Left ventricle myocardium inferior (tissue), 1 donor: ENCODE measurements around the gene PPP2R3B. TPM values are rescaled to one million over a fixed set of nuclear protein-coding genes. Genes with fewer than 3 reads are reported as not detected.
"Not testable (repeated sequence)": the region's sequence is repeated elsewhere in the genome, so short reads cannot be mapped to it uniquely, and the experiment has no call there.

Experiments
- DNase-seq: peaks from one replicate; pipeline ENCODE4 v3.0.0-alpha.2; 2020
- H3K27ac ChIP-seq: fragments of 200-600 bp; replicated peaks from 2 replicates; pipeline ENCODE4 v1.8.0; 2021
- H3K27me3 ChIP-seq: fragments of 200-600 bp; 2 replicates; pipeline ENCODE4 v1.8.0; 2021; ENCODE audit warnings: low read depth
- H3K36me3 ChIP-seq: fragments of 200-600 bp; 2 replicates; pipeline ENCODE4 v1.8.0; 2021
- H3K4me1 ChIP-seq: fragments of 200-600 bp; 2 replicates; pipeline ENCODE4 v1.8.0; 2021
- H3K4me3 ChIP-seq: fragments of 200-600 bp; 2 replicates; pipeline ENCODE4 v1.8.0; 2021; ENCODE audit warnings: mild to moderate bottlenecking, moderate library complexity
- H3K9me3 ChIP-seq: fragments of 200-600 bp; replicated peaks from 2 replicates; pipeline ENCODE4 v1.8.0; 2021
- intact Hi-C: fragments of 100-400 bp; cut with micrococcal nuclease; formaldehyde crosslinking; loops from one replicate; pipeline ENCODE4 v1.11.0; 2022
- total RNA-seq: library from RNA; stranded (reverse); fragmentation: NEBNext Ultra II Directional; extraction: Animal tissue kit (Norgen Biotek cat#: 25700); gene quantifications from one replicate; pipeline ENCODE4 v1.2.1, GENCODE V29; 2021
- TF ChIP-seq, protein P1 (sequence below): fragments of 200-600 bp; IDR thresholded peaks from 2 replicates; pipeline ENCODE4 v1.8.0; 2021; ENCODE audit warnings: antibody characterized with exemption, mild to moderate bottlenecking, borderline replicate concordance
- donor health status: DM: no; HTN: yes; CAD: no; lungs with severe emphysema.

Gene PPP2R3B
- total RNA-seq, 1 donor from 2014 or later: 170 TPM

DNA sequence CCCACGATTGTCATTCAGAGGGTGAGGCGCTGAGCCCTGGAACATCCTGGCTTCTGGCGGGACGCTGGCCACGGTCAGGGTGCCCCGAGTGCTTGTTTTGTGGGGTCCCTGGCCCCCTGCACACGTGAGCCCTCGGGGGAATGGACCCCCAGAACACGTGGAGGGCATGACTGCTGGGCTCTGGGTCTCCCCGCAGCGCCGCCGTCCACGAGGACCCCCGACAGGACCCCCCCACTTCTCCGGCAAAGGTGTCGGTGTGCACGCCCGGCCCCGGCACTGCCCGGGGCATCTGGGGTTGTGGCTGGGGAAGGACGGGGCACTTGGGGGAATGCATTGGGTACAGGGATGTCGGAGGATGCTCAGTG, 54.2 kb downstream of the PPP2R3B start:
- TF ChIP-seq, protein P1, sequence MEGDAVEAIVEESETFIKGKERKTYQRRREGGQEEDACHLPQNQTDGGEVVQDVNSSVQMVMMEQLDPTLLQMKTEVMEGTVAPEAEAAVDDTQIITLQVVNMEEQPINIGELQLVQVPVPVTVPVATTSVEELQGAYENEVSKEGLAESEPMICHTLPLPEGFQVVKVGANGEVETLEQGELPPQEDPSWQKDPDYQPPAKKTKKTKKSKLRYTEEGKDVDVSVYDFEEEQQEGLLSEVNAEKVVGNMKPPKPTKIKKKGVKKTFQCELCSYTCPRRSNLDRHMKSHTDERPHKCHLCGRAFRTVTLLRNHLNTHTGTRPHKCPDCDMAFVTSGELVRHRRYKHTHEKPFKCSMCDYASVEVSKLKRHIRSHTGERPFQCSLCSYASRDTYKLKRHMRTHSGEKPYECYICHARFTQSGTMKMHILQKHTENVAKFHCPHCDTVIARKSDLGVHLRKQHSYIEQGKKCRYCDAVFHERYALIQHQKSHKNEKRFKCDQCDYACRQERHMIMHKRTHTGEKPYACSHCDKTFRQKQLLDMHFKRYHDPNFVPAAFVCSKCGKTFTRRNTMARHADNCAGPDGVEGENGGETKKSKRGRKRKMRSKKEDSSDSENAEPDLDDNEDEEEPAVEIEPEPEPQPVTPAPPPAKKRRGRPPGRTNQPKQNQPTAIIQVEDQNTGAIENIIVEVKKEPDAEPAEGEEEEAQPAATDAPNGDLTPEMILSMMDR: no peak
- DNase-seq: peak; percentile 11

DNA sequence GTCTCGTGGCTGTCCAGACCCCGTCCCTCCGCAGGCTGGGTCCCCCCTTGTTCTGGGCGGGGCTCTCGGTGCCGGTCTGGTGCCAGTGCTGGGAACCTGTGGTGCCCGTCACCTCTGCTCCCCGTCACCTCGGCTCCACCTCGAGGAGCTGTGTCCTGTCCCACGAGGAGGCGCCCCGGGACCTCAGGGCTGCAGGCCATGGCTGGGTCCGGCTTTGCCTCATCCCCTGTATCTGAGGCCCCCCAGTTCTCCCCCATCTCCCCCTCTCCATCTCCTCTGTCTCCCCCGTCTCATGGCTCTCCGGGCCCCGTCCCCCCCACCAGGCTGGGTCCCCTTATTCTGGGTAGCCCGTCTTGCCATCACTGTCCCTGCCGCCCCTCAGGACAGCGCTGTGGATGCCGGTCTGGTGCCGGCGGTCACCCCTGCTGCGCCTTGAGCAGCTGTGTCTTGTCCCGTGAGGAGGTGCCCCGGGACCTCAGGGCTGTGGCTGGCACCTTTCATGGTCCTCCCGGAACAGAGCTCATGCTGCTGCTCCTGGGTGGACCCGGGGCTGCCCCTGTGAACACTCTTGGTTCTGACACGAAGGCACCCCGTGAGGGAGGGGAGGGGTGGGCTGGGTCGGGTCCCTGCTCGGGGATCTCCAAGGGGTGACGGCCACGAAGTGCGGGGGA, 54.7 kb downstream of the PPP2R3B start:
- intact Hi-C loops: no loop called here

More for the DNA sequence above, 54.2 kb downstream of the PPP2R3B start:
- peaks cover 43% of the 10 kb centered on the region for H3K36me3 ChIP-seq
- peaks cover 16% of the 10 kb centered on the region for H3K4me1 ChIP-seq
- intact Hi-C loops: no loop called here
- no peak overlapping the region for H3K27ac ChIP-seq
- H3K4me3 ChIP-seq: no peak overlapping the region
- H3K27me3 ChIP-seq: peaks cover 23% of the 10 kb centered on the region
- H3K9me3 ChIP-seq: no peaks in the 10 kb centered on the region

DNA sequence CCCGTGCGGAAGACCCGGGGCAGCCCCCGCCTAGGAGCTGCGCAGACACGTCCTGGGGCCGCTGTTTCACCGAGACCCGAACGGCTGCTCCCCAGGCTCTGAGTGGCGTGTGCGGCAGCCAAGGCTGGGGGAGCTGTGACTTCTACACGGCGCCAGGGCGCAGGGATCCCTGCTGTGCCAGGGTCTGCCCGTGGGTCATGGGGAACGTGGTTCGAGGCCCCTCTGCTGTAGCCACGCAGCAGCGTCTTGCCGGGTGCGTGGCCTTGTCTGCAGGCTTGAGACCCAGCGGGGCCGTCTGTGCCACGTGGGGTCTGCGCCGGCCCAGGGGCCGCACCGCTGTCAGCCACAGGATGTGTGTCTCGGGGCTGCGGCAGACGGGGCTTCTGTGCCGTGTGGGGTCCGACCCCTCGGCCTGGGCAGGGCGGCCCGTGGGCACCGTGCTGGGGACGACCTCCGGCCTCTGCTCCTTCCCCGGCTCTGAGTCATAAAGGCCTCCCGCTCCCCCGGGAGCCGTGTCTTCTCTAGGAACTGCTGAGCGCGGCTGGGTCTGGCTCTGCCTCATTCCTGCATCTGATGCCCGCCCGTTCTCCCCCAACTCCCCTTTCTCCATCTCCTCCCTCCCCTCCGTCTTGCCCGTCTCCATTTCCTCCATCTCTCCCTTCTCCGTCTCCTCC, 55.4 kb downstream of the PPP2R3B start:
- Histone ChIP-seq H3K9me3 (no peaks in the 10 kb centered on the region), H3K4me1 (peaks cover 16% of the 10 kb centered on the region), H3K4me3 (peak overlapping the region; percentile 48), H3K36me3 (peaks cover 31% of the 10 kb centered on the region), H3K27ac (no peak overlapping the region), H3K27me3 (peaks cover 24% of the 10 kb centered on the region)
- peak; percentile 15 for DNase-seq
- TF ChIP-seq, protein P1: no peak
- intact Hi-C loops: no loop called here

More for the DNA sequence above, 54.7 kb downstream of the PPP2R3B start:
- H3K27me3 ChIP-seq: peaks cover 24% of the 10 kb centered on the region
- peaks cover 37% of the 10 kb centered on the region for H3K36me3 ChIP-seq
- TF ChIP-seq, protein P1: no peak
- H3K9me3 ChIP-seq: no peaks in the 10 kb centered on the region
- peak; percentile 15 for DNase-seq
- peaks cover 16% of the 10 kb centered on the region for H3K4me1 ChIP-seq
- peak overlapping the region; percentile 48 for H3K4me3 ChIP-seq
- no peak overlapping the region for H3K27ac ChIP-seq

DNA sequence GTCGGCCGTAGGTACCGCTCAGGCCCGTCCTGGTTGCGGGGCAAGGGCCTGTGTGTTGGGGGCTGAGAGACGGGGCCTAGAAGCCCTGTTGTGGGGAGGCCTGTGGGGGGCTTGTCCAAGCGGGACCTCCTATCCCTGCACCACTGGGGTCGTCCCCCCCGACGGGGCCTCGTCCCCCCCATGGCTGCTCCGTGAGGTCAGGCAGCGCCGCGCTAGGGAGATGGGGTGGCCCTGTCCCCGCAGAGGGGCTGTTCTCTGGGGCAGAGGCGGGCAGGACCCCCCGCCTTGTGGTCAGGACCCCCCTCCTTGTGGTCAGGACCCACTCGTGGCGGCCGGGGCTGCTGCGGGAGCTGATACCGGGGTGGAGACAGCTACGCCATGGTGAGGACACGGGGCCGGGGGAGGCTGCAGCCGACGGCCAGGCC, 56.0 kb downstream of the PPP2R3B start:
- peak overlapping the region; percentile 48 for H3K4me3 ChIP-seq
- peaks cover 16% of the 10 kb centered on the region for H3K4me1 ChIP-seq
- H3K27ac ChIP-seq: no peak overlapping the region
- TF ChIP-seq, protein P1: no peak
- intact Hi-C loops: no loop called here
- DNase-seq: no peak
- H3K36me3 ChIP-seq: peaks cover 26% of the 10 kb centered on the region
- peaks cover 24% of the 10 kb centered on the region for H3K27me3 ChIP-seq
- H3K9me3 ChIP-seq: no peaks in the 10 kb centered on the region

DNA sequence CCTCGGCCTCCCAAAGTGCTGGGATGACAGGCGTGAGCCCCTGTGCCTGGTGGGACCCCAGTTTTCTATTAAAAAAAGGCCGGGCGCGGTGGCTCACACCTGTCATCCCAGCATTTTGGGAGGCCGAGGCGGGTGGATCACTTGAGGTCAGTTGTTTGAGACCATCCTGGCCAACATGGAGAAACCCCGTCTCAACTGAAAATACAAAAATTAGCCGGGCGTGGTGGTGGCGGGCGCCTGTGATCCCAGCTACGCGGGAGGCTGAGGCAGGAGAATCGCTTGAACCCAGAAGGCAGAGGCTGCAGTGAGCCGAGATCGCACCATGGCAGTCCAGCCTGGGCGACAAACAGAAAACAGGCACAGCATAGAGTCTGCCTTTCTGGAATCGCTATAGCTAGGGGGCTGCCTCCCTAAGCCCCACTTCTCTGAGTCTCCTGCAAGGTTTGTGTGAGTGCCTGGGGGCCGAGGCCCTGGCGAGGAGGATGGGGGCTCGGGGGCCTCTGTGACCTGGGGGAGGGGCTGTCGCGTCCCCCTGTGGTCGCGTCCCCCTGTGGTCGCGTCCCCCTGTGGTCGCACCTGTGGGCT, 56.5 kb downstream of the PPP2R3B start:
- Histone ChIP-seq H3K4me1 (peaks cover 16% of the 10 kb centered on the region), H3K36me3 (peaks cover 21% of the 10 kb centered on the region), H3K27me3 (peaks cover 24% of the 10 kb centered on the region), H3K4me3 (peak overlapping the region; percentile 48)
- intact Hi-C loops, H3K27ac ChIP-seq, H3K9me3 ChIP-seq: not testable (repeated sequence)
- peak; percentile 12 for DNase-seq
